ENCODE results near the gene STX16.

STX16 gene

GRCh38 chr20:58629215-58629580 lies 21.9 kb upstream of the STX16 start:
- no peak overlapping the region for H3K9ac ChIP-seq (ENCODE audit: low read depth, low read length)
- H3K27ac ChIP-seq (ENCODE audit: low read depth, low read length): no peak overlapping the region
- 91% methylated on average over 1 of the region's 1 CpG for WGBS
- H3K4me3 ChIP-seq (ENCODE audit: low read length): no peak overlapping the region
- no peaks in the 10 kb centered on the region for H3K36me3 ChIP-seq (ENCODE audit: insufficient read depth, low read length)
- no peaks in the 10 kb centered on the region for H3K27me3 ChIP-seq (ENCODE audit: insufficient read depth, low read length)
- no peaks in the 10 kb centered on the region for H3K4me1 ChIP-seq (ENCODE audit: insufficient read depth, low read length)
- no peaks in the 10 kb centered on the region for H3K9me3 ChIP-seq (ENCODE audit: insufficient read depth, low read depth, low read length)

GRCh38 chr20:58630063-58630462 lies 21.0 kb upstream of the STX16 start:
- 69% methylated on average over 4 of the region's 4 CpGs for WGBS

GRCh38 chr20:58633161-58634053 lies 17.7 kb upstream of the STX16 start:
- 95% methylated on average over 10 of the region's 10 CpGs for whole genome bisulfite sequencing
- no peak overlapping the region for H3K4me3 ChIP-seq (ENCODE audit: low read length)
- no peaks in the 10 kb centered on the region for H3K9me3 ChIP-seq (ENCODE audit: insufficient read depth, low read depth, low read length)
- H3K4me1 ChIP-seq (ENCODE audit: insufficient read depth, low read length): peaks cover 3% of the 10 kb centered on the region; the same call in 1 of the 2 replicates
- no peaks in the 10 kb centered on the region for H3K27me3 ChIP-seq (ENCODE audit: insufficient read depth, low read length)
- H3K36me3 ChIP-seq (ENCODE audit: insufficient read depth, low read length): no peaks in the 10 kb centered on the region
- H3K9ac ChIP-seq (ENCODE audit: low read depth, low read length): no peak overlapping the region
- H3K27ac ChIP-seq (ENCODE audit: low read depth, low read length): no peak overlapping the region

More at GRCh38 chr20:58630063-58630462, 21.0 kb upstream of the STX16 start:
- Histone ChIP-seq H3K9ac (ENCODE audit: low read depth, low read length) (no peak overlapping the region), H3K27ac (ENCODE audit: low read depth, low read length) (no peak overlapping the region), H3K27me3 (ENCODE audit: insufficient read depth, low read length) (no peaks in the 10 kb centered on the region), H3K4me3 (ENCODE audit: low read length) (no peak overlapping the region), H3K4me1 (ENCODE audit: insufficient read depth, low read length) (no peaks in the 10 kb centered on the region), H3K9me3 (ENCODE audit: insufficient read depth, low read depth, low read length) (no peaks in the 10 kb centered on the region), H3K36me3 (ENCODE audit: insufficient read depth, low read length) (no peaks in the 10 kb centered on the region)

GRCh38 chr20:58634059-58634458 lies 17.0 kb upstream of the STX16 start:
- no peak overlapping the region for H3K9ac ChIP-seq (ENCODE audit: low read depth, low read length)

GRCh38 chr20:58634521-58635278 lies 16.4 kb upstream of the STX16 start:
- no peak overlapping the region for H3K27ac ChIP-seq (ENCODE audit: low read depth, low read length)
- H3K9ac ChIP-seq (ENCODE audit: low read depth, low read length): no peak overlapping the region
- H3K4me1 ChIP-seq (ENCODE audit: insufficient read depth, low read length): peaks cover 3% of the 10 kb centered on the region; the same call in 1 of the 2 replicates
- no peaks in the 10 kb centered on the region for H3K9me3 ChIP-seq (ENCODE audit: insufficient read depth, low read depth, low read length)
- no peaks in the 10 kb centered on the region for H3K36me3 ChIP-seq (ENCODE audit: insufficient read depth, low read length)
- WGBS: 87% methylated on average over 26 of the region's 26 CpGs
- H3K27me3 ChIP-seq (ENCODE audit: insufficient read depth, low read length): no peaks in the 10 kb centered on the region
- H3K4me3 ChIP-seq (ENCODE audit: low read length): no peak overlapping the region

More at GRCh38 chr20:58634059-58634458, 17.0 kb upstream of the STX16 start:
- Histone ChIP-seq H3K9me3 (ENCODE audit: insufficient read depth, low read depth, low read length) (no peaks in the 10 kb centered on the region), H3K36me3 (ENCODE audit: insufficient read depth, low read length) (no peaks in the 10 kb centered on the region), H3K4me3 (ENCODE audit: low read length) (no peak overlapping the region), H3K4me1 (ENCODE audit: insufficient read depth, low read length) (peaks cover 3% of the 10 kb centered on the region; the same call in 1 of the 2 replicates), H3K27ac (ENCODE audit: low read depth, low read length) (no peak overlapping the region), H3K27me3 (ENCODE audit: insufficient read depth, low read length) (no peaks in the 10 kb centered on the region)
- WGBS: 95% methylated on average over 17 of the region's 17 CpGs

- peaks cover 3% of the 10 kb centered on the region; the same call in 1 of the 2 replicates for H3K4me1 ChIP-seq (ENCODE audit: insufficient read depth, low read length)
- no peaks in the 10 kb centered on the region for H3K27me3 ChIP-seq (ENCODE audit: insufficient read depth, low read length)
- no peak overlapping the region for H3K9ac ChIP-seq (ENCODE audit: low read depth, low read length)
- 86% methylated on average over 11 of the region's 11 CpGs for WGBS
- H3K27ac ChIP-seq (ENCODE audit: low read depth, low read length): no peak overlapping the region
- no peak overlapping the region for H3K4me3 ChIP-seq (ENCODE audit: low read length)
- H3K9me3 ChIP-seq (ENCODE audit: insufficient read depth, low read depth, low read length): no peaks in the 10 kb centered on the region
- H3K36me3 ChIP-seq (ENCODE audit: insufficient read depth, low read length): no peaks in the 10 kb centered on the region
These were observed 15.8 kb upstream of the STX16 start for GRCh38 chr20:58635279-58635665.

GRCh38 chr20:58636396-58636982 lies 14.6 kb upstream of the STX16 start:
- Histone ChIP-seq H3K36me3 (ENCODE audit: insufficient read depth, low read length) (no peaks in the 10 kb centered on the region), H3K9ac (ENCODE audit: low read depth, low read length) (no peak overlapping the region), H3K27ac (ENCODE audit: low read depth, low read length) (no peak overlapping the region), H3K27me3 (ENCODE audit: insufficient read depth, low read length) (no peaks in the 10 kb centered on the region), H3K4me3 (ENCODE audit: low read length) (no peak overlapping the region), H3K9me3 (ENCODE audit: insufficient read depth, low read depth, low read length) (no peaks in the 10 kb centered on the region), H3K4me1 (ENCODE audit: insufficient read depth, low read length) (peaks cover 3% of the 10 kb centered on the region; the same call in 1 of the 2 replicates)
- 90% methylated on average over 10 of the region's 10 CpGs for WGBS

- Histone ChIP-seq H3K27ac (ENCODE audit: low read depth, low read length) (no peak overlapping the region), H3K4me3 (ENCODE audit: low read length) (no peak overlapping the region), H3K9me3 (ENCODE audit: insufficient read depth, low read depth, low read length) (no peaks in the 10 kb centered on the region), H3K9ac (ENCODE audit: low read depth, low read length) (no peak overlapping the region), H3K36me3 (ENCODE audit: insufficient read depth, low read length) (no peaks in the 10 kb centered on the region), H3K27me3 (ENCODE audit: insufficient read depth, low read length) (no peaks in the 10 kb centered on the region), H3K4me1 (ENCODE audit: insufficient read depth, low read length) (peaks cover 3% of the 10 kb centered on the region; the same call in 1 of the 2 replicates)
- 72% methylated on average over 8 of the region's 8 CpGs for WGBS
These were observed 14.1 kb upstream of the STX16 start for GRCh38 chr20:58636983-58637421.

GRCh38 chr20:58637466-58638213 lies 13.4 kb upstream of the STX16 start:
- 95% methylated on average over 24 of the region's 24 CpGs for WGBS
- Histone ChIP-seq H3K9me3 (ENCODE audit: insufficient read depth, low read depth, low read length) (no peaks in the 10 kb centered on the region), H3K27me3 (ENCODE audit: insufficient read depth, low read length) (no peaks in the 10 kb centered on the region)

GRCh38 chr20:58638467-58639181 lies 12.5 kb upstream of the STX16 start:
- no peak overlapping the region for H3K27ac ChIP-seq (ENCODE audit: low read depth, low read length)
- 89% methylated on average over 7 of the region's 7 CpGs for WGBS
- H3K9ac ChIP-seq (ENCODE audit: low read depth, low read length): no peak overlapping the region
- no peaks in the 10 kb centered on the region for H3K36me3 ChIP-seq (ENCODE audit: insufficient read depth, low read length)
- H3K4me1 ChIP-seq (ENCODE audit: insufficient read depth, low read length): peaks cover 3% of the 10 kb centered on the region; the same call in 1 of the 2 replicates
- no peak overlapping the region for H3K4me3 ChIP-seq (ENCODE audit: low read length)
- no peaks in the 10 kb centered on the region for H3K9me3 ChIP-seq (ENCODE audit: insufficient read depth, low read depth, low read length)
- H3K27me3 ChIP-seq (ENCODE audit: insufficient read depth, low read length): no peaks in the 10 kb centered on the region

More at GRCh38 chr20:58637466-58638213, 13.4 kb upstream of the STX16 start:
- no peak overlapping the region for H3K9ac ChIP-seq (ENCODE audit: low read depth, low read length)
- H3K36me3 ChIP-seq (ENCODE audit: insufficient read depth, low read length): no peaks in the 10 kb centered on the region
- no peak overlapping the region for H3K4me3 ChIP-seq (ENCODE audit: low read length)
- peaks cover 3% of the 10 kb centered on the region; the same call in 1 of the 2 replicates for H3K4me1 ChIP-seq (ENCODE audit: insufficient read depth, low read length)
- H3K27ac ChIP-seq (ENCODE audit: low read depth, low read length): no peak overlapping the region
